Heart left ventricle (tissue), 13 donors: Measurements from ENCODE around the gene JOSD1.

Experiments
- POLR2A ChIP-seq, 2 donors: fragments of 450-650 bp; IDR thresholded peaks; one replicate each; pipeline ENCODE4 v1.6.1; 2017; ENCODE audit warnings: antibody characterized with exemption in 2 of 2, mild to moderate bottlenecking in 2 of 2, moderate library complexity in 2 of 2
- TF ChIP-seq, protein P1 (sequence below), 12 donors: fragments of 200-600 bp; sonication (generic) in 4 of 12; IDR thresholded peaks; one replicate each; pipeline versions ENCODE4 v1.5.0 to v1.8.0; 2018 to 2022; ENCODE audit warnings: antibody characterized with exemption in 12 of 12, mild to moderate bottlenecking in 5 of 12
- donor health status: ischemic (EF 13 %, LVEDD 7.1; RV severe dilation, severe dysfunction).
- donor health status: DM: no; HTN: yes; CAD: no.
- donor health status: DM: no; HTN: no; CAD: no.
- donor health status: ischemic (EF 25% LVEDD 6.9; RV normal size, moderate dysfunction).
- donor health status: ischemic (EF 25% LVEDD 5.7; RV mildly dilated, moderate dysfunction).
- donor health status: ischemic (EF 35%, LVEDD 5.7; RV mildly dilated, moderate dysfunction).
- donor health status: nonischemic (EF 11% LVEDD 7.7; RV severe dilation, severe dysfunction).
- donor health status: DM: yes; HTN: yes; CAD: no.
- donor health status: PGD.
- donor health status: ischemic (EF 29% LVEDD 5.4; RV normal size, mild dysfunction).
- donor health status: nonischemic (EF 23%, LVEDD 6.1; RV moderate dilation, normal function).

- TF ChIP-seq, protein P1, sequence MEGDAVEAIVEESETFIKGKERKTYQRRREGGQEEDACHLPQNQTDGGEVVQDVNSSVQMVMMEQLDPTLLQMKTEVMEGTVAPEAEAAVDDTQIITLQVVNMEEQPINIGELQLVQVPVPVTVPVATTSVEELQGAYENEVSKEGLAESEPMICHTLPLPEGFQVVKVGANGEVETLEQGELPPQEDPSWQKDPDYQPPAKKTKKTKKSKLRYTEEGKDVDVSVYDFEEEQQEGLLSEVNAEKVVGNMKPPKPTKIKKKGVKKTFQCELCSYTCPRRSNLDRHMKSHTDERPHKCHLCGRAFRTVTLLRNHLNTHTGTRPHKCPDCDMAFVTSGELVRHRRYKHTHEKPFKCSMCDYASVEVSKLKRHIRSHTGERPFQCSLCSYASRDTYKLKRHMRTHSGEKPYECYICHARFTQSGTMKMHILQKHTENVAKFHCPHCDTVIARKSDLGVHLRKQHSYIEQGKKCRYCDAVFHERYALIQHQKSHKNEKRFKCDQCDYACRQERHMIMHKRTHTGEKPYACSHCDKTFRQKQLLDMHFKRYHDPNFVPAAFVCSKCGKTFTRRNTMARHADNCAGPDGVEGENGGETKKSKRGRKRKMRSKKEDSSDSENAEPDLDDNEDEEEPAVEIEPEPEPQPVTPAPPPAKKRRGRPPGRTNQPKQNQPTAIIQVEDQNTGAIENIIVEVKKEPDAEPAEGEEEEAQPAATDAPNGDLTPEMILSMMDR (IDR thresholded peaks at IDR 0.05), result no peak
- no peak for TF ChIP-seq POLR2A (IDR thresholded peaks at IDR 0.05)
Measured at GRCh38 chr22:38715852-38716251, 15.1 kb upstream of the JOSD1 start.
